ENCODE results near the gene ANKS1A.

Gene ANKS1A

DNA sequence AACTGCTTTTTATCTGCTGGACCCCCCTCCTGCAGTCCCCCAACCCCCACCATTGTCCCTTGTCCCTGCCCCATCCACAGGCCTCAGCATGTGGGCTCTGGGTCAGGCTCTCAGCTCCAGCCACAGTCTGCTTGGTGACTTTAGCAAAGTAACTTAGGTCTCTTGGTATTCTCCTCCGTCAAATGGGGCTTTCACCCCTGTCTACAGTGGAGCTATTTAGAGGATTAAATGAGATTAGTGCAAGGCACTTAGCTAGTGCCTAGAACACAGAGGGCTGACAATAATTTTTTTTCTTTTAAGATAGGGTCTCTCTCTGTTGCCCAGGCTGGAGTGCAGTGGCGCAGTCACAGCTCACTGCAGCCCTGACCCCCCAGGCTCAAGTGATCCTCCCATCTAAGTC, 180.2 kb downstream of the ANKS1A start:
- TF ChIP-seq, protein P1, sequence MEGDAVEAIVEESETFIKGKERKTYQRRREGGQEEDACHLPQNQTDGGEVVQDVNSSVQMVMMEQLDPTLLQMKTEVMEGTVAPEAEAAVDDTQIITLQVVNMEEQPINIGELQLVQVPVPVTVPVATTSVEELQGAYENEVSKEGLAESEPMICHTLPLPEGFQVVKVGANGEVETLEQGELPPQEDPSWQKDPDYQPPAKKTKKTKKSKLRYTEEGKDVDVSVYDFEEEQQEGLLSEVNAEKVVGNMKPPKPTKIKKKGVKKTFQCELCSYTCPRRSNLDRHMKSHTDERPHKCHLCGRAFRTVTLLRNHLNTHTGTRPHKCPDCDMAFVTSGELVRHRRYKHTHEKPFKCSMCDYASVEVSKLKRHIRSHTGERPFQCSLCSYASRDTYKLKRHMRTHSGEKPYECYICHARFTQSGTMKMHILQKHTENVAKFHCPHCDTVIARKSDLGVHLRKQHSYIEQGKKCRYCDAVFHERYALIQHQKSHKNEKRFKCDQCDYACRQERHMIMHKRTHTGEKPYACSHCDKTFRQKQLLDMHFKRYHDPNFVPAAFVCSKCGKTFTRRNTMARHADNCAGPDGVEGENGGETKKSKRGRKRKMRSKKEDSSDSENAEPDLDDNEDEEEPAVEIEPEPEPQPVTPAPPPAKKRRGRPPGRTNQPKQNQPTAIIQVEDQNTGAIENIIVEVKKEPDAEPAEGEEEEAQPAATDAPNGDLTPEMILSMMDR (conservative IDR thresholded peaks at IDR 0.05; ENCODE audit: low read depth, low read length): no peak
- H3K27ac ChIP-seq: no peak overlapping the region
- no peak overlapping the region for H3K4me3 ChIP-seq (IDR thresholded peaks at IDR 0.05; ENCODE audit: insufficient read depth, low read depth, low read length)
- no peaks in the 10 kb centered on the region for H3K27me3 ChIP-seq (ENCODE audit: insufficient read depth, low read depth)
- no peaks in the 10 kb centered on the region for H3K79me2 ChIP-seq (ENCODE audit: insufficient read depth, low read depth)
- H3K4me2 ChIP-seq: no peak overlapping the region
- no peaks in the 10 kb centered on the region for H4K20me1 ChIP-seq (ENCODE audit: insufficient read depth)
- no peaks in the 10 kb centered on the region for H3K4me1 ChIP-seq (ENCODE audit: low read depth, poor library complexity, severe bottlenecking)
- no peak overlapping the region for H2AFZ ChIP-seq (ENCODE audit: low read depth)
- no peak overlapping the region for H3K9ac ChIP-seq
- H3K36me3 ChIP-seq (ENCODE audit: insufficient read depth): no peaks in the 10 kb centered on the region

DNA sequence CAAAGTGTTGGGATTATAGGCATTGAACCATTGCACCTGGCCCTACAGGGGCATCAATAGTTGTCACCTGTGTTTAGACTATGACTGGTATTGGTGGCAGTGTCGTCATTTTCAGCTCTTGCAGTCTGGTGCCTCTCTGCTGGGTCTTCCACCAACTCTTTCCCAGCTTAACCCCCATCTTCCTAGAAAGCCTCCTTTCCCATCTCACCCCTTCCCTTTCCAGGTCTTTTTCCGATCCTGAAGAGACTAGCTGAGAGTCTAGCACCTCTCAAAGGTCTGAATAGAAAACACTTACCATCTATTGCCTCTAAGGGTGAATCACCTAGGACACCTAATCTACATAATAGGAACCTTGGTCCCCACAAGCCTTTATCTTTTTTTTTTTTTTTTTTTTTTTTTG, 181.1 kb downstream of the ANKS1A start:
- Histone ChIP-seq H3K4me1 (ENCODE audit: low read depth, poor library complexity, severe bottlenecking) (no peaks in the 10 kb centered on the region), H3K9ac (no peak overlapping the region), H3K4me2 (no peak overlapping the region), H3K4me3 (IDR thresholded peaks at IDR 0.05; ENCODE audit: insufficient read depth, low read depth, low read length) (no peak overlapping the region), H3K36me3 (ENCODE audit: insufficient read depth) (no peaks in the 10 kb centered on the region), H4K20me1 (ENCODE audit: insufficient read depth) (no peaks in the 10 kb centered on the region), H3K27me3 (ENCODE audit: insufficient read depth, low read depth) (no peaks in the 10 kb centered on the region), H3K27ac (no peak overlapping the region), H3K79me2 (ENCODE audit: insufficient read depth, low read depth) (no peaks in the 10 kb centered on the region), H2AFZ (ENCODE audit: low read depth) (no peak overlapping the region)
- TF ChIP-seq, protein P1 (conservative IDR thresholded peaks at IDR 0.05; ENCODE audit: low read depth, low read length): no peak

DNA sequence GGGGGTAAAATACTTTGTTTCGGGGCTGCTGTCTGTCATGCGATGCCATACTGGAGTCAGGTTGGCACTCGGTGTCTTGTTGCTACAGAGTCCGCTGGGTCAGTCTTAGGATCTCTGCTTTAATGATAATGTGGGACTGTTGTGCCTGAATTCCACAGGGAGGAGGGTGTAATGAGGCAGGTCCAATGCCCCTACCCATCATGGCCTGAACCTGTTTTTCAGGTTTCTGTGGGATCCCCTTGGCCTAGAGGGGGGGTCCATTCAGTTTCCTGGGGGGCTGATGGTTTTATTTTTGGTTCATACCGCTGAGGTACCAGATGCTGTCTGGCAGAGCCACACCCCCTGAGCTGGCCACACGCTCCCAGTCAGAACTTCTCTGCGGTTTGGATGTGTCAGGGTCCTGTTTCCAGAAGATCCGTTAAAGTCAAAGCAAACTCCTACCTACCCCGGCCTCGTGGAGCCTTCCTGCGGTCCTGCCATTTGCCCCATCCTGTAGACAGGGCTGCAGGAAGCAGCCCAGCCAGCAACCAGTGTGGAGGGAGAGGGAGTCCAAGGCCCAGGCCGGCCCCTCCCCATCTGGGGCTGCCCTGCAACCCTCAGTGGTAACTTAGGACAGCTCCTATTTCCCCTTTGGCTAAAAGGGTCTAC, 182.4 kb downstream of the ANKS1A start:
- H4K20me1 ChIP-seq (ENCODE audit: insufficient read depth): no peaks in the 10 kb centered on the region
- no peak overlapping the region for H3K9ac ChIP-seq
- no peaks in the 10 kb centered on the region for H3K27me3 ChIP-seq (ENCODE audit: insufficient read depth, low read depth)
- no peaks in the 10 kb centered on the region for H3K79me2 ChIP-seq (ENCODE audit: insufficient read depth, low read depth)
- H3K4me2 ChIP-seq: no peak overlapping the region
- H3K27ac ChIP-seq: no peak overlapping the region
- H3K36me3 ChIP-seq (ENCODE audit: insufficient read depth): no peaks in the 10 kb centered on the region
- TF ChIP-seq, protein P1 (conservative IDR thresholded peaks at IDR 0.05; ENCODE audit: low read depth, low read length): no peak
- H2AFZ ChIP-seq (ENCODE audit: low read depth): no peak overlapping the region
- no peak overlapping the region for H3K4me3 ChIP-seq (IDR thresholded peaks at IDR 0.05; ENCODE audit: insufficient read depth, low read depth, low read length)
- no peaks in the 10 kb centered on the region for H3K4me1 ChIP-seq (ENCODE audit: low read depth, poor library complexity, severe bottlenecking)

DNA sequence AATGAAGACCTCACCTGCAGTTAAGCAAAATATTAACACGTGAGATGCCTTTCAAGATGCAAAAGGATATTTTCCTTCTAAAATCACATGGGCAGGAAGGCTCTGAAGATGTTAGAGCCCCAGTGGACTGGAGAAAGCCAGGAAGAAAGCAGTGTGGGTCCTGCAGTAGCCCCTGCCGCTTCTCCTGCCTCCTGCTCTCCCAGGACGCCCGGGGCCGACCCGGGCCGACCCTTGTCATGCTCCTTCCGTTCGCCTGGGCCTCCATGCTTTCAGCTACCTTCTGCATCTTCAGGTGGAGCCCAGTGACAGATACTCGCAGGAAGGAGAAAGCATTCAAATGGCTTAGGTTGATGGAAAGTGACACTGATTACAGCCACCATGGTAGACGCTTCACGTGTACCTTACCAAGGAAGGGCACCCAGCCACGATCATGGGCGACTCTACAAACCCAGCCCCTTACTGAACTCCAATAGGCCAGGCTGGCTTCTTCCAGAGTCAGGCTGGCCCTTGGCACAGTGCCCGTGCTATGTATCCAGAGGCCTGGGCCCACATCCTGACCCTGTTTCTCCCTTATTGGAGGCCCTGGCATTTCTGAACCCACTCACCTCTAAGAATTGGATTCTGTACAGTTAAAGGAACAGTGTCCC, 183.1 kb downstream of the ANKS1A start:
- Histone ChIP-seq H4K20me1 (ENCODE audit: insufficient read depth) (no peaks in the 10 kb centered on the region), H3K36me3 (ENCODE audit: insufficient read depth) (no peaks in the 10 kb centered on the region), H3K79me2 (ENCODE audit: insufficient read depth, low read depth) (no peaks in the 10 kb centered on the region), H2AFZ (ENCODE audit: low read depth) (no peak overlapping the region), H3K9ac (no peak overlapping the region), H3K4me3 (IDR thresholded peaks at IDR 0.05; ENCODE audit: insufficient read depth, low read depth, low read length) (no peak overlapping the region), H3K4me1 (ENCODE audit: low read depth, poor library complexity, severe bottlenecking) (no peaks in the 10 kb centered on the region), H3K27me3 (ENCODE audit: insufficient read depth, low read depth) (no peaks in the 10 kb centered on the region), H3K4me2 (no peak overlapping the region), H3K27ac (no peak overlapping the region)
- TF ChIP-seq, protein P1 (conservative IDR thresholded peaks at IDR 0.05; ENCODE audit: low read depth, low read length): no peak

Measured in KMS-11 (cell line).